GM18498 (cell line): Measurements from ENCODE around the gene EXOC5.
"Not testable (repeated sequence)": the region's sequence is repeated elsewhere in the genome, so short reads cannot be mapped to it uniquely, and the experiment has no call there.

Experiments used
- ATAC-seq: cut with Tn5 transposase; IDR thresholded peaks from one replicate; pipeline ENCODE4 v1.9.1; 2021; ENCODE audit warnings: mild to moderate bottlenecking, moderate library complexity; ENCODE audit not compliant: unreplicated experiment

The EXOC5 gene

GRCh38 chr14:57259672-57260071 lies 9.0 kb downstream of the EXOC5 start:
- ATAC-seq = no peak

- ATAC-seq = not testable (repeated sequence)
These were observed 10.5 kb downstream of the EXOC5 start for GRCh38 chr14:57258221-57258620.

GRCh38 chr14:57254884-57255283 lies 13.8 kb downstream of the EXOC5 start:
- ATAC-seq = peak; percentile 85

GRCh38 chr14:57246933-57247657 lies 21.6 kb downstream of the EXOC5 start:
- no peak for ATAC-seq

- no peak for ATAC-seq
These were observed 22.8 kb downstream of the EXOC5 start for GRCh38 chr14:57245941-57246340.

- no peak for ATAC-seq
These were observed 24.6 kb downstream of the EXOC5 start for GRCh38 chr14:57244106-57244505.

GRCh38 chr14:57243320-57243719 lies 25.4 kb downstream of the EXOC5 start:
- ATAC-seq = no peak

- ATAC-seq = not testable (repeated sequence)
These were observed 28.6 kb downstream of the EXOC5 start for GRCh38 chr14:57240115-57240514.

GRCh38 chr14:57232006-57232405 lies 36.7 kb downstream of the EXOC5 start:
- no peak for ATAC-seq

GRCh38 chr14:57228320-57228719 lies 40.4 kb downstream of the EXOC5 start:
- not testable (repeated sequence) for ATAC-seq

GRCh38 chr14:57227083-57227482 lies 41.6 kb downstream of the EXOC5 start:
- no peak for ATAC-seq

- ATAC-seq = no peak
These were observed 46.8 kb downstream of the EXOC5 start for GRCh38 chr14:57221931-57222330.

- no peak for ATAC-seq
These were observed 55.8 kb downstream of the EXOC5 start for GRCh38 chr14:57212919-57213318.

GRCh38 chr14:57209561-57209960 lies 59.1 kb downstream of the EXOC5 start:
- ATAC-seq = no peak

- no peak for ATAC-seq
These were observed 62.8 kb downstream of the EXOC5 start for GRCh38 chr14:57205938-57206337.

GRCh38 chr14:57202672-57203071 lies 66.0 kb downstream of the EXOC5 start:
- not testable (repeated sequence) for ATAC-seq

- ATAC-seq = no peak
These were observed 68.8 kb downstream of the EXOC5 start for GRCh38 chr14:57199921-57200320.

- ATAC-seq = no peak
These were observed 79.6 kb downstream of the EXOC5 start for GRCh38 chr14:57189070-57189469.

GRCh38 chr14:57182760-57183503 lies 85.8 kb downstream of the EXOC5 start:
- ATAC-seq = no peak

GRCh38 chr14:57179273-57179672 lies 89.4 kb downstream of the EXOC5 start:
- ATAC-seq = no peak

GRCh38 chr14:57174466-57174865 lies 94.2 kb downstream of the EXOC5 start:
- no peak for ATAC-seq

- ATAC-seq = no peak
These were observed 96.8 kb downstream of the EXOC5 start for GRCh38 chr14:57171903-57172302.
